GM12801 (cell line): Measurements from ENCODE around the gene CCDC141.

Source experiments
- TF ChIP-seq, protein P1 (sequence below): IDR thresholded peaks from one replicate; pipeline ENCODE4 v1.5.1; 2011; ENCODE audit warnings: control low read depth; ENCODE audit not compliant: insufficient read length; ENCODE audit errors: extremely low read depth

The CCDC141 gene

DNA sequence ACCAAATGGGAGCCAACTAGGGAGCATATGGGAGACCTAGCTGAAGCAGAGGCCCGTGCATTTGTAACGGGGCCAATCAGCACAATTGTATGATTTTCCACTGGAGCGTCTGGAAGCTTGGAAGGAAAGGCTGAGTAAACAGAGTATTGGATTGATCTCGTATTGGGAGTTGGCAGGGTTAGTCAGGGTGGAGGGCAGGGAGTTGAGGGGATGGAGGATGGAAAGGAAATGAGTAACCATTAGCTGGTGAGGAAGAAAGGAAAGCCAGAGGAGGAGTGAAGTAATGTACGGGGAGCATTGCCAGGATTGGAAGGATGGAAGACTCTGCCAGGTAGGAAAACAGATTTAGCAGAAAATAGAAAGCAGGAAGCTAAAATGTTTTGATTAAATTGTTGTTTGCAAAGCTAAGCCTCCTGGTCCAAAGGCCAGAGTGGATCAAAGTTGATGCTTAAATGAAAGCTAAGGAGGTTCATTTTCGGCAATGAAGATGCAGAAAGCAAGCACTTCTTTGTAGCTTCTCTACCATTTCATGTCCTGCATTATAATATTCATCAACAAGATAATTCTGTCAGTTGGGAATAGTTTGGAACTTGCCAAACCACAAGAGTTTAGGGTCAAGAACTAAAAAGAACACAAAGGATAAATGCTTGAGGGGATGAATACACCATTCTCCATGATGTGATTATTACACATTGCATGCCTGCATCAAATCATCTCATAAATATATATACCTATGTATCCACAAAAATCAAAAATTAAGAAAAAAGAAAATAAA is 167.1 kb downstream of the CCDC141 start:
- TF ChIP-seq, protein P1, sequence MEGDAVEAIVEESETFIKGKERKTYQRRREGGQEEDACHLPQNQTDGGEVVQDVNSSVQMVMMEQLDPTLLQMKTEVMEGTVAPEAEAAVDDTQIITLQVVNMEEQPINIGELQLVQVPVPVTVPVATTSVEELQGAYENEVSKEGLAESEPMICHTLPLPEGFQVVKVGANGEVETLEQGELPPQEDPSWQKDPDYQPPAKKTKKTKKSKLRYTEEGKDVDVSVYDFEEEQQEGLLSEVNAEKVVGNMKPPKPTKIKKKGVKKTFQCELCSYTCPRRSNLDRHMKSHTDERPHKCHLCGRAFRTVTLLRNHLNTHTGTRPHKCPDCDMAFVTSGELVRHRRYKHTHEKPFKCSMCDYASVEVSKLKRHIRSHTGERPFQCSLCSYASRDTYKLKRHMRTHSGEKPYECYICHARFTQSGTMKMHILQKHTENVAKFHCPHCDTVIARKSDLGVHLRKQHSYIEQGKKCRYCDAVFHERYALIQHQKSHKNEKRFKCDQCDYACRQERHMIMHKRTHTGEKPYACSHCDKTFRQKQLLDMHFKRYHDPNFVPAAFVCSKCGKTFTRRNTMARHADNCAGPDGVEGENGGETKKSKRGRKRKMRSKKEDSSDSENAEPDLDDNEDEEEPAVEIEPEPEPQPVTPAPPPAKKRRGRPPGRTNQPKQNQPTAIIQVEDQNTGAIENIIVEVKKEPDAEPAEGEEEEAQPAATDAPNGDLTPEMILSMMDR = no peak

DNA sequence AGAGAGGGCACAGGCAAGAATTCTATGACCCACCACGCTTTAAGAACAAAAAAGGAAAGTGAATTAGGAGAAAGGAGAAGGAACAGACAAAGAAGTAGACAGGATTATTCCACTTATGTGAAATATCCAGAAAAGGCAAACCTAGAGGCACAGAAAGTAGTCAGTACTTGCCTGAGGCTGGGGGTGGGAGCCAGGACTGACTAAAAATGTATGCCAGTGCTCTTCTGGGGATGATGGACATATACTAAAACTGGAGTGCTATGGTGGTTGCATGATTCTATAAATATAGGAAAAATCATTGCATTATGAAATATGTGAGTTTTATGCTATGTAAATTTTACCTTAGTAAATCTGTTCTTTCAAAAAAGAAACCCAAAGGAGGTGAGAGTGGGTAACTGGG is 168.9 kb downstream of the CCDC141 start:
- TF ChIP-seq, protein P1 = no peak

DNA sequence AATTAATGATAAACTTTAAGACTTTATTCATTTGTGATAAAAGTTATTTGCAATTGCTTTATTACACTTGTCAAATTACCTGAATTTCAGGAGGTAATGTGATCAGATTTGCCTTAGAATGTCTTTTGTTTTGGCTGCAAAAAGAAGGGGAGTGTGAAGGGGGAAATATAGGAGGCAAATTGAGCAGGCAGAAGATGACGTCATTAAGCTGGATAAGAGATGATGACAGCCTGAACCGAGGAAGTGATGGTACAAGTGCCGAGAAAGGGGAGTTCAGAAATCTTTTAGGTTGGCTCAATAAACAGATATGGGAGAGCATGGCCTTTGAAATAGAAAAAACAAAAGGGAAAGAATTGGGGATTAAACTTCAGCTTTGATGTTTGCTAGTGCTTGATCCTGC is 169.7 kb downstream of the CCDC141 start:
- TF ChIP-seq, protein P1 = no peak

DNA sequence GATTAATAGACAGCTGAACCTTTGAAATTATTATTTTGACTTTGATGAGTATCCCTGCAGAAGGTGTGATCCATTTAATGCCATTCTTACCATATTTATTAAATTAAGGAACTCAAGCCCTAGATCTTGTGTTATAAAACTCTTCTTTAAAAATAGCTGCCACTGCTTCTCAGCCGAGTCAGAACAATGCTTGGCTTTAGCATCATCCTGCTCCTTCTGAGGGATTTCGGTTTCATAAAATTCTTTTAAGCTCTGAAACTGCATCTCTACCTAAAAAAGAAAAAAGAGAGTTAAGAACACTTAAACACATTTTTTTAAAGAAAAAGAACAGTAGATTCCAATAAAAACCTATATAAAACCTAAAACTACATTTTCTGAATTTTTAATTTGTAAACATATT is 172.1 kb downstream of the CCDC141 start:
- TF ChIP-seq, protein P1 = no peak

DNA sequence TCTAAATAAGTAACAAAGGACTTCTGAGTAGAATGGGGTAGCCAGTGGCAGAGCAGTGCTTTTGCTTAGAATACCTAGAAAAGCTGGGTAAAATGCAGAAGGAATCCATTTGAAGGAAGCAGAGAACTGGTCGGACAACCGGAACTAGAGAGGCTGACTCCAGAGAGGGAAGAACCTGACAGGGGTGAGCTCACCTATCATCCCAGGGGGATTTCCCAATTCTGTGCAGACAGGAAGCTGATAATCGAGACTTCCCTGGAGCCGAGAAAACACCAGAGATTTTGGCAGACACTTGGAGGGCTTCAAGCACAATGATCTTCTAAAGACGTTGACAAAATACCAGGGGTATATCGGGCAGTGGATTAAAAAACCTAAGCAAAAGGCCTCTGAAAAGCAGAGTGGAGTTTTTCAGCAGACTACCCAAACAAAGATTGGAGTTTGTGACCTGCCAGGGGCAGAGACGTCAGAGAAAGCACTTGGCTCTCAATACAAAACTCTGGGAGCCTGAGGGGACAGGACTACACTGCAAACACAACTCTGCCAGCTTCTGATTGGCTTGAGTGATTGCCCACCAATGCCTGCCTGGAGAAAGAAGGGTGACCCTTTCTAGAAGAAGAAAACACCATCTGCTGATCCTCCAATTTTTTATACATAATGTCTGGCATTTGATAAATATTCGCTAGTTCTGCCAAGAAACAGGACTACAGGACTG is 175.3 kb downstream of the CCDC141 start:
- TF ChIP-seq, protein P1 = no peak

DNA sequence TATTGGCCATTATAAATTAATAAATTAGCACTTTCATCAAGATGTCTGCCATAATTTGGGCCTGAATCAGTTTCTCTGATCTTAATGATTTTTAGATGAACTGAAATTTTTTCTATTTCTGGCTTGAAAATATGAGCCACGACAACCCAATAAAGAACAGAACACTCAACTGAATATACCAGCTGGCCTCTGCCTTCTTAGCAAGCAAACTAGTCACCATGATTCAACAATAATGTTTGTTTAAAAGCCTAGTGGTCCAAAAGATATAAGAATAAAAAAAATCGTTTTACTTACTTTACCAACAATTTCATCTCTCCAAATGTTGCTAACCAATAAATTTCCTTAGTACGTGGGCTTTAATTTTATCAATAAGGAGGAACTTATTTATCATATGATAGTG is 176.0 kb downstream of the CCDC141 start:
- TF ChIP-seq, protein P1 = no peak

DNA sequence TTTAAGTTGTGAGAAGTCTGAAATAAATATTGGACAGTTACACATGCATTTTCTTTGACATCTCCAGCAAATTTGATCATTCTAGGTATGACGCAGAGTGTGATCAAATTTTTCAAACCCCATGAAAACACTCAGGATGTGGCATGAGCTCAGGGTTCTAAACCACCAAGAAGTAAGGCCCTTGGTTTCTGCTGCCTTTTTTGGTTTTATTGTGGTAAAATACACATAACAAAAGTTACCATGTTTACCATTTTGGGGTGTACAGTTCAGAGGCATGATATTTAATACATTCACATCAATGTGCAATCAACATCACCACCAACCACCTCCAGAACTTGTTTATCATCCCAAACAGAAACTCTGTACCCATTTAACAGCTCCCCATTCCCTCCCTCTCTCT is 178.4 kb downstream of the CCDC141 start:
- TF ChIP-seq, protein P1 = no peak
